Measurements from ENCODE around the gene NPAS3.

DNA sequence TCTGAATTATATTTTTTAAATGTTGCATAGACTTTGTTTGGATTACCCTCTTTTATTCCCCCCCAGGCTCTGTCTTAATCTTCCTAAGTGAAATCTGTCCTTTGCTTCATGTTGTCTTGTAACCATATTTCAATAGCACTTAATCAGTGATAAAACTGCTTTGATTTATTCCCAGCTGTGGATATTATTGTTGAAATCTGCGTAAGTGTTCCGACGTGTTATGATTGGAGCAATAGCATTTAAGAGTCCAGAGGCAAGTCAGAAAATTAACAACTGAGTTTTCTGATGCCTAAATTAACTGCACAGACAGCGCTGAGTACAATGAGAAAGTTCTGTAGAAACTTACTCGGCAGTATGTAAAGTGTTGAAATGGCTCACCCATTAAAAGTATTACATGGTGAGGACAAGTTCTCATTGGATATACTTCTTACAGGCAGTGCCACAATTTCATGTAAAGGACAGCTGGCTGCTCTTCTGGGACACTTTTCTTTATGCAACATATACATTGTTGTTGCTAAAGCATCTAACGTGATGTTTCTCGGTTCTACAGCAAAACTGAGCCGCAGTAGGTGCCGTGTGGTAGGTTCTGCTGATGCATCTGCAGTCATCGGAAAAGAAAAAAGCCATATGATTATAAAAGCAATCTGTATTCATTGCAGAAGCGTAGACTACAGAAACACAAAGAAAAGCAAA, 511.2 kb downstream of the NPAS3 start:
- no peak for TF ChIP-seq ZNF430 (CRISPR knock-in tag; IDR thresholded peaks at IDR 0.05)
- TF ChIP-seq, protein P1, sequence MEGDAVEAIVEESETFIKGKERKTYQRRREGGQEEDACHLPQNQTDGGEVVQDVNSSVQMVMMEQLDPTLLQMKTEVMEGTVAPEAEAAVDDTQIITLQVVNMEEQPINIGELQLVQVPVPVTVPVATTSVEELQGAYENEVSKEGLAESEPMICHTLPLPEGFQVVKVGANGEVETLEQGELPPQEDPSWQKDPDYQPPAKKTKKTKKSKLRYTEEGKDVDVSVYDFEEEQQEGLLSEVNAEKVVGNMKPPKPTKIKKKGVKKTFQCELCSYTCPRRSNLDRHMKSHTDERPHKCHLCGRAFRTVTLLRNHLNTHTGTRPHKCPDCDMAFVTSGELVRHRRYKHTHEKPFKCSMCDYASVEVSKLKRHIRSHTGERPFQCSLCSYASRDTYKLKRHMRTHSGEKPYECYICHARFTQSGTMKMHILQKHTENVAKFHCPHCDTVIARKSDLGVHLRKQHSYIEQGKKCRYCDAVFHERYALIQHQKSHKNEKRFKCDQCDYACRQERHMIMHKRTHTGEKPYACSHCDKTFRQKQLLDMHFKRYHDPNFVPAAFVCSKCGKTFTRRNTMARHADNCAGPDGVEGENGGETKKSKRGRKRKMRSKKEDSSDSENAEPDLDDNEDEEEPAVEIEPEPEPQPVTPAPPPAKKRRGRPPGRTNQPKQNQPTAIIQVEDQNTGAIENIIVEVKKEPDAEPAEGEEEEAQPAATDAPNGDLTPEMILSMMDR (CRISPR knock-in tag; IDR thresholded peaks at IDR 0.05): no peak
- no peak for TF ChIP-seq FOXJ3 (CRISPR knock-in tag; IDR thresholded peaks at IDR 0.05; ENCODE audit: borderline replicate concordance)
- no peak for TF ChIP-seq POLR2AphosphoS5 (IDR thresholded peaks at IDR 0.05; ENCODE audit: low read depth, low read length)
- TF ChIP-seq BRD4 (CRISPR knock-in tag; IDR thresholded peaks at IDR 0.05): no peak
- no peak for TF ChIP-seq GZF1 (CRISPR knock-in tag; IDR thresholded peaks at IDR 0.05)
- no peak for TF ChIP-seq ARNTL (CRISPR knock-in tag; IDR thresholded peaks at IDR 0.05)
- no peak for TF ChIP-seq ZNF747 (CRISPR knock-in tag; IDR thresholded peaks at IDR 0.05; ENCODE audit: borderline replicate concordance)
- no peak for TF ChIP-seq MED1 (CRISPR knock-in tag; IDR thresholded peaks at IDR 0.05)

All from HepG2 (cell line).